ENCODE measurements around the gene FKRP.

DNA sequence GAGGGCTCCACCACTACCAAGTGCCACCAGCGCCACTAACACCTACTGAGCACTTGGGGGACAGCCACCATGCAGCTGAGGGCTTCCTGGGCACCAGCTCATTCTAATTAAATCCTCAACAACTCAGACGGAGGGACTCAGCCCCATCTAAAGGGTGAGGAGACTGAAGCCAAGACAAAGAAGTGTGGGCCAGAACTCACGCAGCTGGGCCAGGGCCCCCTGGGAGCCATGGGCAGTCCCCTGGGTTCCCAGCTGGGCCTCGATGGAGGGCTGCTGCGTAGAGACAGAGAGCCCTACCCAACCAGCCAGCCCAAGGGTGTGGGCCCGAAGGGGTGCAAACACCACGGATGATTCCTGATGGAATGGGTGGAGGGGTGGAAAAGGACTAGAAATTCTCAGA is 16.2 kb upstream of the FKRP start:
- TF ChIP-seq, protein P1, sequence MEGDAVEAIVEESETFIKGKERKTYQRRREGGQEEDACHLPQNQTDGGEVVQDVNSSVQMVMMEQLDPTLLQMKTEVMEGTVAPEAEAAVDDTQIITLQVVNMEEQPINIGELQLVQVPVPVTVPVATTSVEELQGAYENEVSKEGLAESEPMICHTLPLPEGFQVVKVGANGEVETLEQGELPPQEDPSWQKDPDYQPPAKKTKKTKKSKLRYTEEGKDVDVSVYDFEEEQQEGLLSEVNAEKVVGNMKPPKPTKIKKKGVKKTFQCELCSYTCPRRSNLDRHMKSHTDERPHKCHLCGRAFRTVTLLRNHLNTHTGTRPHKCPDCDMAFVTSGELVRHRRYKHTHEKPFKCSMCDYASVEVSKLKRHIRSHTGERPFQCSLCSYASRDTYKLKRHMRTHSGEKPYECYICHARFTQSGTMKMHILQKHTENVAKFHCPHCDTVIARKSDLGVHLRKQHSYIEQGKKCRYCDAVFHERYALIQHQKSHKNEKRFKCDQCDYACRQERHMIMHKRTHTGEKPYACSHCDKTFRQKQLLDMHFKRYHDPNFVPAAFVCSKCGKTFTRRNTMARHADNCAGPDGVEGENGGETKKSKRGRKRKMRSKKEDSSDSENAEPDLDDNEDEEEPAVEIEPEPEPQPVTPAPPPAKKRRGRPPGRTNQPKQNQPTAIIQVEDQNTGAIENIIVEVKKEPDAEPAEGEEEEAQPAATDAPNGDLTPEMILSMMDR (optimal IDR thresholded peaks at IDR 0.05 in 1 of 3, IDR thresholded peaks at IDR 0.05 in 1 of 3, conservative IDR thresholded peaks at IDR 0.05 in 1 of 3; ENCODE audit: extremely low read depth in 1 of 3, insufficient read depth in 2 of 3, low read length in 3 of 3): no peak
- no peak for TF ChIP-seq EZH2 (IDR thresholded peaks at IDR 0.05; ENCODE audit: low read length)
